HG03354 (cell line): ENCODE results near the gene LAMA3.

Experiments used
- ATAC-seq: cut with Tn5 transposase; IDR thresholded peaks from one replicate; pipeline ENCODE4 v1.9.1; 2021; ENCODE audit warnings: mild to moderate bottlenecking; ENCODE audit not compliant: unreplicated experiment, poor library complexity, severe bottlenecking

LAMA3 gene

GRCh38 chr18:23669202-23669766 is 20.0 kb upstream of the LAMA3 start:
- ATAC-seq: no peak

- no peak for ATAC-seq
These were observed 19.3 kb upstream of the LAMA3 start for GRCh38 chr18:23669804-23670405.

GRCh38 chr18:23671564-23671963 is 17.7 kb upstream of the LAMA3 start:
- no peak for ATAC-seq

- no peak for ATAC-seq
These were observed 15.5 kb upstream of the LAMA3 start for GRCh38 chr18:23673725-23674124.

- ATAC-seq: no peak
These were observed 14.0 kb upstream of the LAMA3 start for GRCh38 chr18:23675236-23675635.

- ATAC-seq: no peak
These were observed 13.4 kb upstream of the LAMA3 start for GRCh38 chr18:23675896-23676295.

GRCh38 chr18:23682045-23682444 is 7.2 kb upstream of the LAMA3 start:
- no peak for ATAC-seq

GRCh38 chr18:23682472-23682871 is 6.8 kb upstream of the LAMA3 start:
- no peak for ATAC-seq

GRCh38 chr18:23683155-23683554 is 6.1 kb upstream of the LAMA3 start:
- no peak for ATAC-seq

GRCh38 chr18:23683671-23684070 is 5.6 kb upstream of the LAMA3 start:
- ATAC-seq: no peak

GRCh38 chr18:23684515-23685197 is 4.6 kb upstream of the LAMA3 start:
- ATAC-seq: no peak

- ATAC-seq: no peak
These were observed 725 bp upstream of the LAMA3 start for GRCh38 chr18:23688528-23688927.

- ATAC-seq: peak; percentile 43
These were observed 607 bp downstream of the LAMA3 start for GRCh38 chr18:23689616-23690504.

- peak; percentile 13 for ATAC-seq
These were observed 1.3 kb downstream of the LAMA3 start for GRCh38 chr18:23690505-23691068.

- ATAC-seq: no peak
These were observed 4.6 kb downstream of the LAMA3 start for GRCh38 chr18:23693846-23694245.

- no peak for ATAC-seq
These were observed 5.6 kb downstream of the LAMA3 start for GRCh38 chr18:23694637-23695430.

- ATAC-seq: no peak
These were observed 11.8 kb downstream of the LAMA3 start for GRCh38 chr18:23701017-23701416.

- no peak for ATAC-seq
These were observed 12.4 kb downstream of the LAMA3 start for GRCh38 chr18:23701544-23702064.

GRCh38 chr18:23702606-23703005 is 13.4 kb downstream of the LAMA3 start:
- no peak for ATAC-seq
